T-helper 2 cell treated with Interferon-gamma antibody and Interleukin-4, amounts not matched to agents 5 μg/mL and 100 μg/mL, for 36 hours (primary cell): ENCODE measurements around the gene TNRC6C.
"Not testable (repeated sequence)": the region's sequence is repeated elsewhere in the genome, so short reads cannot be mapped to it uniquely, and the experiment has no call there.

Experiments
- DNase-seq: peaks from one replicate; pipeline ENCODE4 v3.0.0; 2021; ENCODE audit warnings: low spot score
- H3K27ac Mint-ChIP-seq: one replicate; pipeline ENCODE4 v1.8.0; 2021; ENCODE audit warnings: mild to moderate bottlenecking, mixed read lengths
- H3K27me3 Mint-ChIP-seq: one replicate; pipeline ENCODE4 v1.8.0; 2021; ENCODE audit warnings: low read depth, mixed read lengths
- H3K36me3 Mint-ChIP-seq: one replicate; pipeline ENCODE4 v1.8.0; 2021; ENCODE audit warnings: low read depth, mixed read lengths
- H3K4me1 Mint-ChIP-seq: one replicate; pipeline ENCODE4 v1.8.0; 2021; ENCODE audit warnings: low read depth, mixed read lengths
- H3K4me3 Mint-ChIP-seq: one replicate; pipeline ENCODE4 v1.8.0; 2022; ENCODE audit warnings: mild to moderate bottlenecking, moderate library complexity, mixed read lengths
- H3K9me3 Mint-ChIP-seq: one replicate; pipeline ENCODE4 v1.8.0; 2021; ENCODE audit warnings: mixed read lengths

Gene TNRC6C

GRCh38 chr17:78062596-78062995 lies 104.1 kb downstream of the TNRC6C start:
- no peaks in the 10 kb centered on the region for H3K27me3 Mint-ChIP-seq
- H3K4me3 Mint-ChIP-seq: no peak overlapping the region
- no peak overlapping the region for H3K27ac Mint-ChIP-seq
- no peaks in the 10 kb centered on the region for H3K9me3 Mint-ChIP-seq
- H3K36me3 Mint-ChIP-seq: peaks cover 19% of the 10 kb centered on the region
- DNase-seq: no peak
- peaks cover 10% of the 10 kb centered on the region for H3K4me1 Mint-ChIP-seq

- Mint-ChIP-seq H3K4me1 (peaks cover 10% of the 10 kb centered on the region), H3K9me3 (no peaks in the 10 kb centered on the region), H3K27ac (no peak overlapping the region), H3K27me3 (no peaks in the 10 kb centered on the region), H3K36me3 (peaks cover 19% of the 10 kb centered on the region), H3K4me3 (no peak overlapping the region)
- DNase-seq: no peak
Observed at GRCh38 chr17:78063489-78063888, 105.0 kb downstream of the TNRC6C start.

GRCh38 chr17:78064708-78065107 lies 106.2 kb downstream of the TNRC6C start:
- H3K9me3 Mint-ChIP-seq: no peaks in the 10 kb centered on the region
- no peak for DNase-seq
- no peak overlapping the region for H3K4me3 Mint-ChIP-seq
- no peaks in the 10 kb centered on the region for H3K27me3 Mint-ChIP-seq
- no peak overlapping the region for H3K27ac Mint-ChIP-seq
- H3K4me1 Mint-ChIP-seq: peaks cover 9% of the 10 kb centered on the region
- H3K36me3 Mint-ChIP-seq: peaks cover 22% of the 10 kb centered on the region

- not testable (repeated sequence) for H3K27ac Mint-ChIP-seq, DNase-seq, H3K27me3 Mint-ChIP-seq, H3K4me1 Mint-ChIP-seq, H3K9me3 Mint-ChIP-seq, H3K4me3 Mint-ChIP-seq
- peaks cover 31% of the 10 kb centered on the region for H3K36me3 Mint-ChIP-seq
Observed at GRCh38 chr17:78066976-78067375, 108.5 kb downstream of the TNRC6C start.

DNA sequence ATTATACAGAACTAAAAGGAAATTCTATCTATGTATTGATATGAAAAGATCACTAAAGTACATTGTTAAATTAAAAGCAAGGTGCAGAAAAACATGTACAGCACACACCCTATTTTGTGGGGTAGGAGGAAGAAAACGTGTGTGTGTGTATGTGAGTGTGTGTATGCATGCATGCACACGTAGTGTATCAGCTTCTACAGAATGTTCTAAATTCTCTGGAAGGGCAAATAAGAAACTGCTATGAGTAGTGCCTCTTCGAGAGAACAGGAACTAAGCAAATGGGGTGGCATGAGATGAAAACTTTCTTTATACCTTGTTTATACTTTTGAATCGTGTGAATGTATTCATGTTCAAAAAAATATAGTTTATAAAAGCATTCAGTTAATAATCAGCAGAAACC lies 111.2 kb downstream of the TNRC6C start:
- no peak overlapping the region for H3K4me3 Mint-ChIP-seq
- H3K4me1 Mint-ChIP-seq: peaks cover 1% of the 10 kb centered on the region
- no peaks in the 10 kb centered on the region for H3K27me3 Mint-ChIP-seq
- H3K36me3 Mint-ChIP-seq: peaks cover 45% of the 10 kb centered on the region
- H3K9me3 Mint-ChIP-seq: no peaks in the 10 kb centered on the region
- no peak for DNase-seq
- H3K27ac Mint-ChIP-seq: no peak overlapping the region

GRCh38 chr17:78072961-78073360 lies 114.5 kb downstream of the TNRC6C start:
- Mint-ChIP-seq H3K4me3 (no peak overlapping the region), H3K9me3 (no peaks in the 10 kb centered on the region), H3K27me3 (no peaks in the 10 kb centered on the region), H3K36me3 (peaks cover 45% of the 10 kb centered on the region), H3K4me1 (no peaks in the 10 kb centered on the region), H3K27ac (no peak overlapping the region)
- no peak for DNase-seq

DNA sequence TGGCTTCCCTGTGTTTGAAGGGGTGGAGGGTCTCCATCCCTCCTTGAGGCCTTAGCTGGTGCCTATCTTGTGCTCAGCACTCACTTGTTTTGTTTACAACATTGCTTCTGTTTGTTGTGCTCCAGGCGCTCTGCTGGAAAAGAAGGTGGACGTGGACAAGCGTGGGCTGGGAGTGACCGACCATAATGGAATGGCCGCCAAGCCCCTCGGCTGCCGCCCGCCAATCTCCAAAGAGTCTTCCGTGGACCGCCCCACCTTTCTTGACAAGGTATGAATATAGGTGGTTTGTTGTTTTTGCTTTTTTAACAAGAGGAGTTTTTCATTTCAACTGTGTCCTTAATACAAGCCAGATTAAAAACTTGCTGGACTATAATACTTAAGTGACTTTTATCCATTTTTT lies 116.5 kb downstream of the TNRC6C start:
- H3K27ac Mint-ChIP-seq: no peak overlapping the region
- DNase-seq: no peak
- no peaks in the 10 kb centered on the region for H3K4me1 Mint-ChIP-seq
- H3K9me3 Mint-ChIP-seq: no peaks in the 10 kb centered on the region
- H3K4me3 Mint-ChIP-seq: no peak overlapping the region
- peaks cover 54% of the 10 kb centered on the region for H3K36me3 Mint-ChIP-seq
- no peaks in the 10 kb centered on the region for H3K27me3 Mint-ChIP-seq

GRCh38 chr17:78075545-78075944 lies 117.0 kb downstream of the TNRC6C start:
- Mint-ChIP-seq H3K4me3 (no peak overlapping the region), H3K9me3 (no peaks in the 10 kb centered on the region), H3K36me3 (peaks cover 52% of the 10 kb centered on the region), H3K27me3 (no peaks in the 10 kb centered on the region), H3K4me1 (no peaks in the 10 kb centered on the region), H3K27ac (no peak overlapping the region)
- no peak for DNase-seq

GRCh38 chr17:78079253-78079652 lies 120.8 kb downstream of the TNRC6C start:
- Mint-ChIP-seq H3K27ac (no peak overlapping the region), H3K4me1 (peaks cover 18% of the 10 kb centered on the region), H3K9me3 (no peaks in the 10 kb centered on the region), H3K27me3 (no peaks in the 10 kb centered on the region), H3K4me3 (no peak overlapping the region), H3K36me3 (peaks cover 34% of the 10 kb centered on the region)
- no peak for DNase-seq

GRCh38 chr17:78081551-78081950 lies 123.0 kb downstream of the TNRC6C start:
- peak overlapping the region; percentile 42 for H3K27ac Mint-ChIP-seq
- H3K4me3 Mint-ChIP-seq: no peak overlapping the region
- H3K9me3 Mint-ChIP-seq: no peaks in the 10 kb centered on the region
- no peak for DNase-seq
- H3K27me3 Mint-ChIP-seq: no peaks in the 10 kb centered on the region
- H3K36me3 Mint-ChIP-seq: peaks cover 31% of the 10 kb centered on the region
- peaks cover 20% of the 10 kb centered on the region for H3K4me1 Mint-ChIP-seq

- H3K27me3 Mint-ChIP-seq, DNase-seq, H3K4me3 Mint-ChIP-seq, H3K9me3 Mint-ChIP-seq: not testable (repeated sequence)
- H3K36me3 Mint-ChIP-seq: peaks cover 33% of the 10 kb centered on the region
- H3K27ac Mint-ChIP-seq: peak overlapping the region; percentile 55
- H3K4me1 Mint-ChIP-seq: peaks cover 20% of the 10 kb centered on the region
Observed at GRCh38 chr17:78082355-78082872, 123.9 kb downstream of the TNRC6C start.

DNA sequence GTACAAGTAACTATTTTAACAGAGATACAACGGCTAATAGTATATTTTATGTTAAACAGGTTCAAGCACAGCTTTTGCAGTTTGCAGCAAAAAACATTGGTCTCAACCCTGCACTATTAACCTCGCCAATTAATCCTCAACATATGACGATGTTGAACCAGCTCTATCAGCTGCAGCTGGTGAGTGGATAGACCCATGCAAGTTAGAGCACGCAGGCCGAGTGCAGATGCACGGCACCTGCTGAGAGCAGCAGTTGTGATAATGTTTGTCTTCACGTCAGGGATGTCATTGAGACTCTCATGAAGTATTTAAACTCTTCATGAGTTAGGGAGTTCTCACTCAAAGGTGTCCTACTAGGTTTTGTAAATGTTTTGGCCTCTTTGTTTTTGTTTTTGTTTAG lies 124.5 kb downstream of the TNRC6C start:
- no peak for DNase-seq
- H3K4me3 Mint-ChIP-seq: no peak overlapping the region

GRCh38 chr17:78086740-78087139 lies 128.2 kb downstream of the TNRC6C start:
- H3K9me3 Mint-ChIP-seq: no peaks in the 10 kb centered on the region
- peaks cover 35% of the 10 kb centered on the region for H3K36me3 Mint-ChIP-seq
- no peak overlapping the region for H3K4me3 Mint-ChIP-seq
- peaks cover 20% of the 10 kb centered on the region for H3K4me1 Mint-ChIP-seq
- DNase-seq: no peak
- no peak overlapping the region for H3K27ac Mint-ChIP-seq
- H3K27me3 Mint-ChIP-seq: no peaks in the 10 kb centered on the region

More for the DNA sequence above, 124.5 kb downstream of the TNRC6C start:
- Mint-ChIP-seq H3K27me3 (no peaks in the 10 kb centered on the region), H3K4me1 (peaks cover 20% of the 10 kb centered on the region), H3K27ac (peak overlapping the region; percentile 21), H3K9me3 (no peaks in the 10 kb centered on the region), H3K36me3 (peaks cover 32% of the 10 kb centered on the region)

- Mint-ChIP-seq H3K36me3 (peaks cover 48% of the 10 kb centered on the region), H3K4me3 (no peak overlapping the region), H3K9me3 (no peaks in the 10 kb centered on the region), H3K4me1 (peaks cover 5% of the 10 kb centered on the region), H3K27ac (no peak overlapping the region), H3K27me3 (no peaks in the 10 kb centered on the region)
- no peak for DNase-seq
Observed at GRCh38 chr17:78088529-78088928, 130.0 kb downstream of the TNRC6C start.

- H3K27me3 Mint-ChIP-seq: no peaks in the 10 kb centered on the region
- DNase-seq: no peak
- H3K9me3 Mint-ChIP-seq: no peaks in the 10 kb centered on the region
- H3K36me3 Mint-ChIP-seq: peaks cover 52% of the 10 kb centered on the region
- no peak overlapping the region for H3K27ac Mint-ChIP-seq
- H3K4me1 Mint-ChIP-seq: peaks cover 5% of the 10 kb centered on the region
- no peak overlapping the region for H3K4me3 Mint-ChIP-seq
Observed at GRCh38 chr17:78089576-78090281, 131.2 kb downstream of the TNRC6C start.
